ENCODE results near the gene BBOX1.
"Not testable (repeated sequence)": the region's sequence is repeated elsewhere in the genome, so short reads cannot be mapped to it uniquely, and the experiment has no call there.

Gene BBOX1

GRCh38 chr11:27089746-27090145, 49.1 kb downstream of the BBOX1 start:
- TF ChIP-seq ARNT (IDR thresholded peaks at IDR 0.05) (no peak), FOXA1 (IDR thresholded peaks at IDR 0.05) (no peak), FOXK2 (IDR thresholded peaks at IDR 0.05) (no peak), ZNF384 (IDR thresholded peaks at IDR 0.05) (no peak), NFRKB (IDR thresholded peaks at IDR 0.05) (no peak), FOXM1 (IDR thresholded peaks at IDR 0.05; ENCODE audit: borderline replicate concordance) (no peak), L3MBTL2 (conservative IDR thresholded peaks at IDR 0.05) (no peak), SP1 (IDR thresholded peaks at IDR 0.05) (no peak), CTBP1 (IDR thresholded peaks at IDR 0.05; ENCODE audit: borderline replicate concordance) (no peak), BHLHE40 (IDR thresholded peaks at IDR 0.05; ENCODE audit: borderline replicate concordance) (no peak), TARDBP (IDR thresholded peaks at IDR 0.05) (no peak), LEF1 (IDR thresholded peaks at IDR 0.05; ENCODE audit: borderline replicate concordance) (no peak)
- DNase-seq (ENCODE audit: extremely low spot score): no peak
- ChIA-PET CTCF (interaction anchor here (0.9 kb wide), 1 partner anchor 69 kb away, joined by 3 read pairs; no protein-coding TSS in a partner anchor), POLR2A (no interaction called here)

GRCh38 chr11:27090357-27090948, 49.8 kb downstream of the BBOX1 start:
- DNase-seq (ENCODE audit: extremely low spot score); POLR2A ChIA-PET: not testable (repeated sequence)

GRCh38 chr11:27094120-27094519, 53.5 kb downstream of the BBOX1 start:
- CTCF ChIA-PET: no interaction called here
- TF ChIP-seq BHLHE40 (IDR thresholded peaks at IDR 0.05; ENCODE audit: borderline replicate concordance) (no peak), NFRKB (IDR thresholded peaks at IDR 0.05) (no peak), L3MBTL2 (conservative IDR thresholded peaks at IDR 0.05) (no peak), FOXK2 (IDR thresholded peaks at IDR 0.05) (no peak), HDGF (IDR thresholded peaks at IDR 0.05; ENCODE audit: borderline replicate concordance) (no peak), SP1 (IDR thresholded peaks at IDR 0.05) (no peak), TARDBP (IDR thresholded peaks at IDR 0.05) (no peak), ZNF384 (IDR thresholded peaks at IDR 0.05) (no peak), ARNT (IDR thresholded peaks at IDR 0.05) (no peak), ELF4 (IDR thresholded peaks at IDR 0.05) (no peak), CTBP1 (IDR thresholded peaks at IDR 0.05; ENCODE audit: borderline replicate concordance) (no peak), PKNOX1 (IDR thresholded peaks at IDR 0.05) (no peak), LEF1 (IDR thresholded peaks at IDR 0.05; ENCODE audit: borderline replicate concordance) (no peak), FOXA1 (IDR thresholded peaks at IDR 0.05) (no peak), FOXM1 (IDR thresholded peaks at IDR 0.05; ENCODE audit: borderline replicate concordance) (no peak), SUZ12 (IDR thresholded peaks at IDR 0.05) (no peak)
- DNase-seq (ENCODE audit: extremely low spot score): no peak
- POLR2A ChIA-PET: no interaction called here

More at GRCh38 chr11:27090357-27090948, 49.8 kb downstream of the BBOX1 start:
- CTCF ChIA-PET: not testable (repeated sequence)

GRCh38 chr11:27095059-27095458, 54.4 kb downstream of the BBOX1 start:
- POLR2A ChIA-PET: no interaction called here
- TF ChIP-seq SP1 (IDR thresholded peaks at IDR 0.05) (no peak), LEF1 (IDR thresholded peaks at IDR 0.05; ENCODE audit: borderline replicate concordance) (no peak), HDGF (IDR thresholded peaks at IDR 0.05; ENCODE audit: borderline replicate concordance) (no peak), L3MBTL2 (conservative IDR thresholded peaks at IDR 0.05) (no peak), NFRKB (IDR thresholded peaks at IDR 0.05) (no peak), FOXA1 (IDR thresholded peaks at IDR 0.05) (no peak), BHLHE40 (IDR thresholded peaks at IDR 0.05; ENCODE audit: borderline replicate concordance) (no peak)
- CTCF ChIA-PET: interaction anchor here (0.6 kb wide), 2 partner anchors 22 to 1128 kb away, joined by 3 read pairs; no protein-coding TSS in a partner anchor
- no peak for DNase-seq (ENCODE audit: extremely low spot score)

- ChIA-PET POLR2A (no interaction called here), CTCF (interaction anchor here (0.6 kb wide), 1 partner anchor 18 kb away, joined by 3 read pairs; no protein-coding TSS in a partner anchor)
- DNase-seq (ENCODE audit: extremely low spot score): no peak
- TF ChIP-seq FOXM1 (IDR thresholded peaks at IDR 0.05; ENCODE audit: borderline replicate concordance): no peak
- TF ChIP-seq FOXA1 (IDR thresholded peaks at IDR 0.05): no peak
- TF ChIP-seq CTBP1 (IDR thresholded peaks at IDR 0.05; ENCODE audit: borderline replicate concordance): no peak
- TF ChIP-seq SP1 (IDR thresholded peaks at IDR 0.05): no peak
- TF ChIP-seq BHLHE40 (IDR thresholded peaks at IDR 0.05; ENCODE audit: borderline replicate concordance): no peak
- no peak for TF ChIP-seq ZNF384 (IDR thresholded peaks at IDR 0.05)
- TF ChIP-seq SUZ12 (IDR thresholded peaks at IDR 0.05): no peak
- no peak for TF ChIP-seq FOXK2 (IDR thresholded peaks at IDR 0.05)
- TF ChIP-seq NFRKB (IDR thresholded peaks at IDR 0.05): no peak
- no peak for TF ChIP-seq ARNT (IDR thresholded peaks at IDR 0.05)
- no peak for TF ChIP-seq PKNOX1 (IDR thresholded peaks at IDR 0.05)
- no peak for TF ChIP-seq ELF4 (IDR thresholded peaks at IDR 0.05)
- TF ChIP-seq LEF1 (IDR thresholded peaks at IDR 0.05; ENCODE audit: borderline replicate concordance): no peak
- TF ChIP-seq TARDBP (IDR thresholded peaks at IDR 0.05): no peak
- TF ChIP-seq L3MBTL2 (conservative IDR thresholded peaks at IDR 0.05): no peak
- TF ChIP-seq HDGF (IDR thresholded peaks at IDR 0.05; ENCODE audit: borderline replicate concordance): no peak
Measured at GRCh38 chr11:27095887-27096286, 55.3 kb downstream of the BBOX1 start.

- DNase-seq (ENCODE audit: extremely low spot score): no peak
- CTCF ChIA-PET: no interaction called here
- POLR2A ChIA-PET: no interaction called here
- TF ChIP-seq ZNF384 (IDR thresholded peaks at IDR 0.05) (no peak), NFRKB (IDR thresholded peaks at IDR 0.05) (no peak), ELF4 (IDR thresholded peaks at IDR 0.05) (no peak), FOXA1 (IDR thresholded peaks at IDR 0.05) (no peak), BHLHE40 (IDR thresholded peaks at IDR 0.05; ENCODE audit: borderline replicate concordance) (no peak), LEF1 (IDR thresholded peaks at IDR 0.05; ENCODE audit: borderline replicate concordance) (no peak), ARNT (IDR thresholded peaks at IDR 0.05) (no peak), FOXM1 (IDR thresholded peaks at IDR 0.05; ENCODE audit: borderline replicate concordance) (no peak), SUZ12 (IDR thresholded peaks at IDR 0.05) (no peak), FOXK2 (IDR thresholded peaks at IDR 0.05) (no peak), TARDBP (IDR thresholded peaks at IDR 0.05) (no peak), L3MBTL2 (conservative IDR thresholded peaks at IDR 0.05) (no peak), CTBP1 (IDR thresholded peaks at IDR 0.05; ENCODE audit: borderline replicate concordance) (no peak), HDGF (IDR thresholded peaks at IDR 0.05; ENCODE audit: borderline replicate concordance) (no peak), PKNOX1 (IDR thresholded peaks at IDR 0.05) (no peak), SP1 (IDR thresholded peaks at IDR 0.05) (no peak)
Measured at GRCh38 chr11:27097551-27097950, 56.9 kb downstream of the BBOX1 start.

All from HEK293T (cell line).